ENCODE measurements around the gene RRM1. TPM values are rescaled to one million over a fixed set of nuclear protein-coding genes. Genes with fewer than 3 reads are reported as not detected.

RRM1 gene
- total RNA-seq, 2 donors from 2014 or later: 79.2 to 102 TPM

GRCh38 chr11:4093519-4094347 is 866 bp upstream of the RRM1 start:
- Histone ChIP-seq H3K4me3 (ENCODE audit: low read length) (peak overlapping the region; percentile 93), H3K36me3 (ENCODE audit: control insufficient read depth, insufficient read depth, low read length) (no peaks in the 10 kb centered on the region), H3K27ac (ENCODE audit: low read depth, low read length) (peak overlapping the region; percentile 91), H3K4me1 (ENCODE audit: control insufficient read depth, insufficient read depth, low read length) (peaks cover 3% of the 10 kb centered on the region), H3K9ac (ENCODE audit: extremely low read depth, low read length, poor library complexity, severe bottlenecking) (peak overlapping the region; percentile 85), H3K9me3 (ENCODE audit: control insufficient read depth, low read length) (no peaks in the 10 kb centered on the region), H3K27me3 (ENCODE audit: control insufficient read depth, insufficient read depth, low read length, poor library complexity, severe bottlenecking) (no peaks in the 10 kb centered on the region)
- Mint-ChIP-seq H3K4me1 (peaks cover 14% of the 10 kb centered on the region), H3K36me3 (ENCODE audit: low read depth) (peaks cover 2% of the 10 kb centered on the region), H3K9me3 (no peaks in the 10 kb centered on the region), H3K27ac (peak overlapping the region; percentile 98), H3K4me3 (peak overlapping the region; percentile 85), H3K27me3 (ENCODE audit: insufficient read depth) (no peaks in the 10 kb centered on the region)
- no peak for DNase-seq
- whole genome bisulfite sequencing, 2 experiments (ENCODE audit: insufficient coverage in 1 of 2, insufficient read length in 1 of 2): 71 to 74% methylated on average over 22 to 25 of the region's 25 CpGs
- no peak for TF ChIP-seq CTCF (conservative IDR thresholded peaks at IDR 0.05)

GRCh38 chr11:4095509-4096230 is 1.1 kb downstream of the RRM1 start:
- peaks cover 9% of the 10 kb centered on the region for H3K4me1 ChIP-seq (ENCODE audit: control insufficient read depth, insufficient read depth, low read length)
- H3K4me1 Mint-ChIP-seq: peaks cover 29% of the 10 kb centered on the region
- DNase-seq: no peak
- no peaks in the 10 kb centered on the region for H3K9me3 Mint-ChIP-seq
- peak overlapping the region; percentile 85 for H3K4me3 Mint-ChIP-seq
- H3K27ac Mint-ChIP-seq: peak overlapping the region; percentile 98
- peak overlapping the region; percentile 47 for H3K27ac ChIP-seq (ENCODE audit: low read depth, low read length)
- peaks cover 2% of the 10 kb centered on the region for H3K36me3 Mint-ChIP-seq (ENCODE audit: low read depth)
- H3K27me3 Mint-ChIP-seq (ENCODE audit: insufficient read depth): no peaks in the 10 kb centered on the region
- peak; percentile 31 for TF ChIP-seq CTCF (conservative IDR thresholded peaks at IDR 0.05)
- H3K36me3 ChIP-seq (ENCODE audit: control insufficient read depth, insufficient read depth, low read length): no peaks in the 10 kb centered on the region
- H3K9ac ChIP-seq (ENCODE audit: extremely low read depth, low read length, poor library complexity, severe bottlenecking): peak overlapping the region; percentile 85
- no peaks in the 10 kb centered on the region for H3K9me3 ChIP-seq (ENCODE audit: control insufficient read depth, low read length)
- WGBS, 2 experiments (ENCODE audit: insufficient coverage in 1 of 2, insufficient read length in 1 of 2): 32 to 34% methylated on average over 6 to 10 of the region's 10 CpGs
- H3K4me3 ChIP-seq (ENCODE audit: low read length): peak overlapping the region; percentile 93
- no peaks in the 10 kb centered on the region for H3K27me3 ChIP-seq (ENCODE audit: control insufficient read depth, insufficient read depth, low read length, poor library complexity, severe bottlenecking)

- Histone ChIP-seq H3K9ac (ENCODE audit: extremely low read depth, low read length, poor library complexity, severe bottlenecking) (no peak overlapping the region), H3K4me1 (ENCODE audit: control insufficient read depth, insufficient read depth, low read length) (peaks cover 9% of the 10 kb centered on the region), H3K9me3 (ENCODE audit: control insufficient read depth, low read length) (no peaks in the 10 kb centered on the region), H3K4me3 (ENCODE audit: low read length) (no peak overlapping the region), H3K27ac (ENCODE audit: low read depth, low read length) (no peak overlapping the region), H3K36me3 (ENCODE audit: control insufficient read depth, insufficient read depth, low read length) (peaks cover 12% of the 10 kb centered on the region), H3K27me3 (ENCODE audit: control insufficient read depth, insufficient read depth, low read length, poor library complexity, severe bottlenecking) (no peaks in the 10 kb centered on the region)
- H3K27me3 Mint-ChIP-seq (ENCODE audit: insufficient read depth): no peaks in the 10 kb centered on the region
- no peak overlapping the region for H3K4me3 Mint-ChIP-seq
- no peak for DNase-seq
- no peak overlapping the region for H3K27ac Mint-ChIP-seq
- TF ChIP-seq CTCF (conservative IDR thresholded peaks at IDR 0.05): no peak
- 96 to 100% methylated on average over 1 to 4 of the region's 4 CpGs for WGBS, 2 experiments (ENCODE audit: insufficient coverage in 1 of 2, insufficient read length in 1 of 2)
- peaks cover 15% of the 10 kb centered on the region for H3K36me3 Mint-ChIP-seq (ENCODE audit: low read depth)
- H3K4me1 Mint-ChIP-seq: peaks cover 30% of the 10 kb centered on the region
- H3K9me3 Mint-ChIP-seq: no peaks in the 10 kb centered on the region
Measured at GRCh38 chr11:4098026-4098621, 3.5 kb downstream of the RRM1 start.

All from endodermal cell (in vitro differentiated cells).